ENCODE data around the gene XYLB.
"Not testable (repeated sequence)": the region's sequence is repeated elsewhere in the genome, so short reads cannot be mapped to it uniquely, and the experiment has no call there.

The XYLB gene

DNA sequence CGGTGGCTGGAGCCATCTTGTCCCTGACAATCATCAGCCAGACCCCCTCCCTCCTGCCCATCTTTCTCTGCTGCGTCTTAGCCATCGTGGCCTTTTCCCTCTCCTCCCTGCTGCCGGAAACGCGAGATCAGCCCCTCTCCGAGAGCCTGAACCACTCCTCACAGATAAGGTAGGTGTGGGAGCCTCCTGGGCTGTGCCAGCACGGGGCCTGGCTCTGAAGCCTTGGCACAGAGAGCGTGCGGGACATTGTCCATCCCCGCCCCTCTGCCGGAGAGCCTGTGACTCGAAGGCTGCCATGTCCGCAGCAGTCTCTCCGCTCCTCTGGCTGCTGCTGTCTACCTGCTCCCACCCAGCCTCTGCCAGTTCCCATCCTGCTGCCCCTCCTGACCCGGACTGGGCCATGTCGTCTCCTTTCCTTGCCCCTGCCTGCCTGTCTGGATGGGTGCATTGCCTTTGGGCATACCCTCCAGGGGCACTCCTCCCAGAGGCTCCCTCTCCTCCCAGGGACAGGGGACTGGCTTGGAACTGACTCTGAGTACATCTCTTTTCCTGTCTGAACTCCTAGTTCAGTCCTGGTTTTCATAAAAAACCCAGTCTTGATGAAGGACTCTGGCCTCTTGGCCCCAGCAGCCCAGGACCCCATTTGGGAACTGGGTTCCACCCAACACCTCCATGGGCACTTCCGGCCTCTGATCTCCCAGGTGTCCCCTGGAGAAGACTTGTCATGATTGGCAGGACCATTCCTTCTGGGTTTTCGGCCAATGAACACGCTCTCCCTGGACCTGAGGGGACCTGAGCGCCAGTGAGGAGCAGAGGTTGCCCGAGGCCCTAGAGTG is 30.0 kb upstream of the XYLB start:
- no peaks in the 10 kb centered on the region for H4K20me1 ChIP-seq (ENCODE audit: control insufficient read depth, insufficient read depth, low read depth, low read length)
- no peak for TF ChIP-seq CTCF (IDR thresholded peaks at IDR 0.05; ENCODE audit: low read depth, low read length, poor library complexity, severe bottlenecking)
- TF ChIP-seq EZH2phosphoT487 (IDR thresholded peaks at IDR 0.05; ENCODE audit: borderline replicate concordance, low read length) = no peak

GRCh38 chr3:38317192-38317759 is 29.3 kb upstream of the XYLB start:
- Histone ChIP-seq H3K4me1 (ENCODE audit: control insufficient read depth, low read length) (no peaks in the 10 kb centered on the region), H3F3A (ENCODE audit: control insufficient read depth, insufficient read depth) (no peaks in the 10 kb centered on the region), H3K9me3 (ENCODE audit: control insufficient read depth, insufficient read depth, low read length) (no peaks in the 10 kb centered on the region), H3K27ac (ENCODE audit: low read depth, low read length) (no peak overlapping the region), H3K36me3 (ENCODE audit: control insufficient read depth, low read length) (no peaks in the 10 kb centered on the region), H3K4me2 (ENCODE audit: low read length) (no peak overlapping the region), H3K4me3 (ENCODE audit: low read length) (no peak overlapping the region), H3K79me2 (ENCODE audit: control insufficient read depth, low read length) (no peaks in the 10 kb centered on the region), H3K9me2 (replicated peaks; ENCODE audit: control insufficient read depth, low read length) (no peaks in the 10 kb centered on the region), H4K20me1 (ENCODE audit: control insufficient read depth, insufficient read depth, low read depth, low read length) (no peaks in the 10 kb centered on the region), H3K27me3 (ENCODE audit: control insufficient read depth, low read length) (peaks cover 3% of the 10 kb centered on the region; the same call in 1 of the 2 replicates)
- TF ChIP-seq EZH2phosphoT487 (IDR thresholded peaks at IDR 0.05; ENCODE audit: borderline replicate concordance, low read length) (no peak), CTCF (IDR thresholded peaks at IDR 0.05; ENCODE audit: low read depth, low read length, poor library complexity, severe bottlenecking) (no peak)

More for the DNA sequence above, 30.0 kb upstream of the XYLB start:
- Histone ChIP-seq H3K27ac (ENCODE audit: low read depth, low read length) (no peak overlapping the region), H3F3A (ENCODE audit: control insufficient read depth, insufficient read depth) (no peaks in the 10 kb centered on the region), H3K79me2 (ENCODE audit: control insufficient read depth, low read length) (no peaks in the 10 kb centered on the region), H3K4me2 (ENCODE audit: low read length) (no peak overlapping the region), H3K9me3 (ENCODE audit: control insufficient read depth, insufficient read depth, low read length) (no peaks in the 10 kb centered on the region), H3K27me3 (ENCODE audit: control insufficient read depth, low read length) (peaks cover 9% of the 10 kb centered on the region), H3K4me1 (ENCODE audit: control insufficient read depth, low read length) (no peaks in the 10 kb centered on the region), H3K4me3 (ENCODE audit: low read length) (no peak overlapping the region), H3K9me2 (replicated peaks; ENCODE audit: control insufficient read depth, low read length) (no peaks in the 10 kb centered on the region), H3K36me3 (ENCODE audit: control insufficient read depth, low read length) (no peaks in the 10 kb centered on the region)

GRCh38 chr3:38318766-38319671 is 27.6 kb upstream of the XYLB start:
- Histone ChIP-seq H3K36me3 (ENCODE audit: control insufficient read depth, low read length) (no peaks in the 10 kb centered on the region), H3K27me3 (ENCODE audit: control insufficient read depth, low read length) (peaks cover 3% of the 10 kb centered on the region; the same call in 1 of the 2 replicates), H3K79me2 (ENCODE audit: control insufficient read depth, low read length) (no peaks in the 10 kb centered on the region), H3K4me3 (ENCODE audit: low read length) (no peak overlapping the region), H3K4me1 (ENCODE audit: control insufficient read depth, low read length) (no peaks in the 10 kb centered on the region), H3K4me2 (ENCODE audit: low read length) (no peak overlapping the region), H3K27ac (ENCODE audit: low read depth, low read length) (no peak overlapping the region), H3K9me2 (replicated peaks; ENCODE audit: control insufficient read depth, low read length) (no peaks in the 10 kb centered on the region), H3K9me3 (ENCODE audit: control insufficient read depth, insufficient read depth, low read length) (no peaks in the 10 kb centered on the region), H3F3A (ENCODE audit: control insufficient read depth, insufficient read depth) (no peaks in the 10 kb centered on the region), H4K20me1 (ENCODE audit: control insufficient read depth, insufficient read depth, low read depth, low read length) (no peaks in the 10 kb centered on the region)
- TF ChIP-seq EZH2phosphoT487 (IDR thresholded peaks at IDR 0.05; ENCODE audit: borderline replicate concordance, low read length) (no peak), CTCF (IDR thresholded peaks at IDR 0.05; ENCODE audit: low read depth, low read length, poor library complexity, severe bottlenecking) (no peak)

DNA sequence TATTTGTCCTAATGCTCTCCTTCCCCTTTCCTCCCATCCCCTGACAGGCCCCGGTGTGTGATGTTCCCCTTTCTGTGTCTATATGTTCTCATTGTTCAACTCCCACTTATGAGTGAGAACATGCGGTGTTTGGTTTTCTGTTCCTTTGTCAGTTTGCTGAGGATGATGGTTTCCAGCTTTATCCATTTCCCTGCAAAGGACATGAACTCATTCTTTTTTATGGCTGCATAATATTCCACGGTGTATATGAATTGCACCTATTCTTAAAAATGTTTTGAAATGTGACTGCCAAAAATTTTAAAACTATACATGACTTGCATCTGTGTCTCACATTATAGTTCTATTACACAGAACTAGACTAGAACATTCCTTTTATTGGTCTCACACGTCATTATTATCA is 25.9 kb upstream of the XYLB start:
- not testable (repeated sequence) for H3K4me3 ChIP-seq (ENCODE audit: low read length); H3K4me2 ChIP-seq (ENCODE audit: low read length); H3K9me3 ChIP-seq (ENCODE audit: control insufficient read depth, insufficient read depth, low read length); H3F3A ChIP-seq (ENCODE audit: control insufficient read depth, insufficient read depth); H3K4me1 ChIP-seq (ENCODE audit: control insufficient read depth, low read length); H3K27ac ChIP-seq (ENCODE audit: low read depth, low read length); H3K27me3 ChIP-seq (ENCODE audit: control insufficient read depth, low read length); H4K20me1 ChIP-seq (ENCODE audit: control insufficient read depth, insufficient read depth, low read depth, low read length); H3K36me3 ChIP-seq (ENCODE audit: control insufficient read depth, low read length); H3K79me2 ChIP-seq (ENCODE audit: control insufficient read depth, low read length); H3K9me2 ChIP-seq (replicated peaks; ENCODE audit: control insufficient read depth, low read length)

All from DOHH2 (cell line).